Measurements from ENCODE around the gene STAT3.

STAT3 gene

GRCh38 chr17:42347606-42348005 lies 40.6 kb downstream of the STAT3 start:
- no peaks in the 10 kb centered on the region for H3K9me2 ChIP-seq (replicated peaks; ENCODE audit: control insufficient read depth, low read length)
- H3K27me3 ChIP-seq (ENCODE audit: control insufficient read depth, low read length): no peaks in the 10 kb centered on the region
- no peak for TF ChIP-seq CTCF (IDR thresholded peaks at IDR 0.05; ENCODE audit: low read depth, low read length, poor library complexity, severe bottlenecking)
- TF ChIP-seq EZH2phosphoT487 (IDR thresholded peaks at IDR 0.05; ENCODE audit: borderline replicate concordance, low read length): no peak
- no peak overlapping the region for H3K27ac ChIP-seq (ENCODE audit: low read depth, low read length)
- H3K36me3 ChIP-seq (ENCODE audit: control insufficient read depth, low read length): no peaks in the 10 kb centered on the region
- H3K4me1 ChIP-seq (ENCODE audit: control insufficient read depth, low read length): no peaks in the 10 kb centered on the region
- H3K4me3 ChIP-seq (ENCODE audit: low read length): no peak overlapping the region
- H3K79me2 ChIP-seq (ENCODE audit: control insufficient read depth, low read length): no peaks in the 10 kb centered on the region
- H4K20me1 ChIP-seq (ENCODE audit: control insufficient read depth, insufficient read depth, low read depth, low read length): no peaks in the 10 kb centered on the region
- no peaks in the 10 kb centered on the region for H3F3A ChIP-seq (ENCODE audit: control insufficient read depth, insufficient read depth)
- H3K4me2 ChIP-seq (ENCODE audit: low read length): no peak overlapping the region
- no peaks in the 10 kb centered on the region for H3K9me3 ChIP-seq (ENCODE audit: control insufficient read depth, insufficient read depth, low read length)

GRCh38 chr17:42347198-42347597 lies 41.0 kb downstream of the STAT3 start:
- Histone ChIP-seq H3K4me2 (ENCODE audit: low read length) (no peak overlapping the region), H3K27ac (ENCODE audit: low read depth, low read length) (no peak overlapping the region), H4K20me1 (ENCODE audit: control insufficient read depth, insufficient read depth, low read depth, low read length) (no peaks in the 10 kb centered on the region), H3K4me1 (ENCODE audit: control insufficient read depth, low read length) (no peaks in the 10 kb centered on the region), H3K27me3 (ENCODE audit: control insufficient read depth, low read length) (no peaks in the 10 kb centered on the region), H3F3A (ENCODE audit: control insufficient read depth, insufficient read depth) (no peaks in the 10 kb centered on the region), H3K36me3 (ENCODE audit: control insufficient read depth, low read length) (no peaks in the 10 kb centered on the region), H3K79me2 (ENCODE audit: control insufficient read depth, low read length) (no peaks in the 10 kb centered on the region), H3K4me3 (ENCODE audit: low read length) (no peak overlapping the region), H3K9me2 (replicated peaks; ENCODE audit: control insufficient read depth, low read length) (no peaks in the 10 kb centered on the region), H3K9me3 (ENCODE audit: control insufficient read depth, insufficient read depth, low read length) (no peaks in the 10 kb centered on the region)
- no peak for TF ChIP-seq EZH2phosphoT487 (IDR thresholded peaks at IDR 0.05; ENCODE audit: borderline replicate concordance, low read length)
- TF ChIP-seq CTCF (IDR thresholded peaks at IDR 0.05; ENCODE audit: low read depth, low read length, poor library complexity, severe bottlenecking): no peak

GRCh38 chr17:42346481-42346880 lies 41.8 kb downstream of the STAT3 start:
- no peaks in the 10 kb centered on the region for H3K36me3 ChIP-seq (ENCODE audit: control insufficient read depth, low read length)
- H3K4me1 ChIP-seq (ENCODE audit: control insufficient read depth, low read length): no peaks in the 10 kb centered on the region
- H3K9me3 ChIP-seq (ENCODE audit: control insufficient read depth, insufficient read depth, low read length): no peaks in the 10 kb centered on the region
- H3K4me2 ChIP-seq (ENCODE audit: low read length): no peak overlapping the region
- TF ChIP-seq EZH2phosphoT487 (IDR thresholded peaks at IDR 0.05; ENCODE audit: borderline replicate concordance, low read length): no peak
- no peak for TF ChIP-seq CTCF (IDR thresholded peaks at IDR 0.05; ENCODE audit: low read depth, low read length, poor library complexity, severe bottlenecking)
- no peaks in the 10 kb centered on the region for H4K20me1 ChIP-seq (ENCODE audit: control insufficient read depth, insufficient read depth, low read depth, low read length)
- H3F3A ChIP-seq (ENCODE audit: control insufficient read depth, insufficient read depth): no peaks in the 10 kb centered on the region
- H3K27ac ChIP-seq (ENCODE audit: low read depth, low read length): no peak overlapping the region
- no peaks in the 10 kb centered on the region for H3K79me2 ChIP-seq (ENCODE audit: control insufficient read depth, low read length)
- no peaks in the 10 kb centered on the region for H3K9me2 ChIP-seq (replicated peaks; ENCODE audit: control insufficient read depth, low read length)
- H3K4me3 ChIP-seq (ENCODE audit: low read length): no peak overlapping the region
- H3K27me3 ChIP-seq (ENCODE audit: control insufficient read depth, low read length): no peaks in the 10 kb centered on the region

All from DOHH2 (cell line).